Gastrocnemius medialis (tissue), 4 donors: ENCODE data around the gene MAPK8IP3.

ENCODE experiments used
- POLR2A ChIP-seq, 2 donors: fragments of 450-650 bp; IDR thresholded peaks; one replicate each; pipeline ENCODE4 v1.6.1; 2017; ENCODE audit warnings: antibody characterized with exemption in 2 of 2, mild to moderate bottlenecking in 2 of 2, moderate library complexity in 2 of 2
- TF ChIP-seq, protein P1 (sequence below), 5 experiments: fragments of 450-650 bp in 3 of 5; fragments of 200-600 bp in 2 of 5; sonication (generic) in 2 of 5; IDR thresholded peaks in 4 of 5; conservative IDR thresholded peaks in 1 of 5; 1 replicate in 4 of 5; 2 replicates in 1 of 5; pipeline ENCODE4 v1.5.1; 2016 to 2019; ENCODE audit warnings: antibody characterized with exemption in 5 of 5, mild to moderate bottlenecking in 3 of 5, moderate library complexity in 3 of 5

DNA sequence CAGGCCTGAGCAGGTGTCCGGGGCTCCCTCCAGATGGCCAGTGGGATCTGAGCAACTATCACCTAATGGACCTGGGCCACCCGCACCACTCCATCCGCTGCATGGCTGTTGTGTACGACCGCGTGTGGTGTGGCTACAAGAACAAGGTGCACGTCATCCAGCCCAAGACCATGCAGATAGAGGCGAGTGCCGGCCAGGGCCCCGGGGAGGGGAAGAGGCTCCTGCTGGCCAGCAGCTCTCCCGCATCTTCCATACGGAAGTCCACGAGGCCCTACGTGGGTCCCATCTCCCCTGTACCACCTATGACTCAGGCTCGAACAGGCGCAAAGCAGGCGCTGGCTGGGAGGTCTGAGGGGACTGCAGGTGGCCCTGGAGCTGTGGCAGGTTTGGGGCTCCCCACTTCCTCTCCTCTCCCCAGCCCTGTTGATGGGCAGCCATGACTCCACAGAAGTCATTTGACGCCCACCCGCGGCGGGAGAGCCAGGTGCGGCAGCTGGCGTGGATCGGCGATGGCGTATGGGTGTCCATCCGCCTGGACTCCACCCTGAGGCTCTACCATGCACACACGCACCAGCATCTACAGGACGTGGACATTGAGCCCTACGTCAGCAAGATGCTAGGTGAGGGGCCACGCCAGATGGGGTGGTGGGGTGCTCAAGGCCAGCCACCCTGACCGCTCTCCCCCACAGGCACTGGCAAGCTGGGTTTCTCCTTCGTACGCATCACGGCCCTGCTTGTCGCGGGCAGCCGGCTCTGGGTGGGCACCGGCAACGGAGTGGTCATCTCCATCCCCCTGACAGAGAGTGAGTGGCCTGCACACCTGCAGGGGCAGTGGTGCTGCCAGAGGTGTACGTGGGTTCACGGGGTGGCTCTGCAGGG is 61.4 kb downstream of the MAPK8IP3 start:
- TF ChIP-seq, protein P1, sequence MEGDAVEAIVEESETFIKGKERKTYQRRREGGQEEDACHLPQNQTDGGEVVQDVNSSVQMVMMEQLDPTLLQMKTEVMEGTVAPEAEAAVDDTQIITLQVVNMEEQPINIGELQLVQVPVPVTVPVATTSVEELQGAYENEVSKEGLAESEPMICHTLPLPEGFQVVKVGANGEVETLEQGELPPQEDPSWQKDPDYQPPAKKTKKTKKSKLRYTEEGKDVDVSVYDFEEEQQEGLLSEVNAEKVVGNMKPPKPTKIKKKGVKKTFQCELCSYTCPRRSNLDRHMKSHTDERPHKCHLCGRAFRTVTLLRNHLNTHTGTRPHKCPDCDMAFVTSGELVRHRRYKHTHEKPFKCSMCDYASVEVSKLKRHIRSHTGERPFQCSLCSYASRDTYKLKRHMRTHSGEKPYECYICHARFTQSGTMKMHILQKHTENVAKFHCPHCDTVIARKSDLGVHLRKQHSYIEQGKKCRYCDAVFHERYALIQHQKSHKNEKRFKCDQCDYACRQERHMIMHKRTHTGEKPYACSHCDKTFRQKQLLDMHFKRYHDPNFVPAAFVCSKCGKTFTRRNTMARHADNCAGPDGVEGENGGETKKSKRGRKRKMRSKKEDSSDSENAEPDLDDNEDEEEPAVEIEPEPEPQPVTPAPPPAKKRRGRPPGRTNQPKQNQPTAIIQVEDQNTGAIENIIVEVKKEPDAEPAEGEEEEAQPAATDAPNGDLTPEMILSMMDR (IDR thresholded peaks at IDR 0.05 in 4 of 5, conservative IDR thresholded peaks at IDR 0.05 in 1 of 5): no peak
- TF ChIP-seq POLR2A (IDR thresholded peaks at IDR 0.05): no peak
